GM23338 (cell line): ENCODE results near the gene OSGIN1. TPM values are rescaled to one million over a fixed set of nuclear protein-coding genes. Genes with fewer than 3 reads are reported as not detected.

ENCODE experiments used
- ATAC-seq: fragments of 200-7000 bp; cut with Tn5 transposase; 3 replicates; pipeline ENCODE4 v1.9.1; 2020
- DNase-seq: peaks from one replicate; pipeline ENCODE4 v3.0.0-alpha.2; 2015; ENCODE audit warnings: low spot score
- H2AFZ ChIP-seq: fragments of 200-600 bp; sonication (generic); 2 replicates; pipeline ENCODE4 v1.8.0; 2016; ENCODE audit warnings: antibody characterized with exemption, mild to moderate bottlenecking, moderate library complexity
- H3F3A ChIP-seq: fragments of 200-600 bp; sonication (generic); replicated peaks from 2 replicates; pipeline ENCODE4 v1.8.0; 2017; ENCODE audit warnings: antibody characterized with exemption, mixed run types, low read depth
- H3K27ac ChIP-seq: fragments of 200-600 bp; sonication (generic); 2 replicates; pipeline ENCODE4 v1.6.1; 2016; ENCODE audit warnings: low read depth
- H3K27me3 ChIP-seq: fragments of 200-600 bp; sonication (generic); 2 replicates; pipeline ENCODE4 v1.8.0; 2016; ENCODE audit warnings: mild to moderate bottlenecking, mixed run types, moderate library complexity; ENCODE audit not compliant: insufficient read depth
- H3K36me3 ChIP-seq: fragments of 200-600 bp; sonication (generic); 2 replicates; pipeline ENCODE4 v1.8.0; 2016; ENCODE audit warnings: mild to moderate bottlenecking; ENCODE audit not compliant: insufficient read depth
- H3K4me1 ChIP-seq: fragments of 200-600 bp; sonication (generic); 2 replicates; pipeline ENCODE4 v1.8.0; 2016; ENCODE audit warnings: mild to moderate bottlenecking, moderate library complexity; ENCODE audit not compliant: insufficient read depth
- H3K4me2 ChIP-seq: fragments of 200-600 bp; sonication (generic); 2 replicates; pipeline ENCODE4 v1.7.1; 2017; ENCODE audit warnings: mixed run types
- H3K4me3 ChIP-seq: fragments of 200-600 bp; sonication (generic); 2 replicates; pipeline ENCODE4 v1.6.1; 2016; ENCODE audit warnings: mixed run types
- H3K79me2 ChIP-seq: fragments of 200-600 bp; sonication (generic); replicated peaks from 2 replicates; pipeline ENCODE4 v1.8.0; 2017; ENCODE audit warnings: mild to moderate bottlenecking; ENCODE audit not compliant: insufficient read depth
- H3K9me2 ChIP-seq: fragments of 200-600 bp; sonication (generic); 2 replicates; pipeline ENCODE4 v1.8.0; 2017; ENCODE audit not compliant: insufficient read depth
- H4K20me1 ChIP-seq: fragments of 200-600 bp; sonication (generic); replicated peaks from 2 replicates; pipeline ENCODE4 v1.8.0; 2017; ENCODE audit warnings: mild to moderate bottlenecking; ENCODE audit not compliant: insufficient read depth
- H3K27ac Mint-ChIP-seq: 2 replicates; pipeline ENCODE4 v1.8.0; 2020; ENCODE audit warnings: inconsistent platforms, mild to moderate bottlenecking, moderate library complexity, mixed read lengths
- H3K27me3 Mint-ChIP-seq: 3 replicates; pipeline ENCODE4 v1.8.0; 2022; ENCODE audit warnings: low read depth, mild to moderate bottlenecking, moderate library complexity, mixed read lengths, inconsistent platforms; ENCODE audit not compliant: insufficient read depth, poor library complexity
- H3K36me3 Mint-ChIP-seq: 3 replicates; pipeline ENCODE4 v1.8.0; 2021; ENCODE audit warnings: low read depth, mild to moderate bottlenecking, inconsistent platforms, moderate library complexity, mixed read lengths
- H3K4me1 Mint-ChIP-seq: 3 replicates; pipeline ENCODE4 v1.8.0; 2020; ENCODE audit warnings: mild to moderate bottlenecking, inconsistent platforms, mixed read lengths
- H3K4me3 Mint-ChIP-seq: 3 replicates; pipeline ENCODE4 v1.8.0; 2021; ENCODE audit warnings: moderate library complexity, mild to moderate bottlenecking, inconsistent platforms, mixed read lengths
- H3K9me3 Mint-ChIP-seq: 3 replicates; pipeline ENCODE4 v1.8.0; 2020; ENCODE audit warnings: moderate library complexity, mild to moderate bottlenecking, inconsistent platforms, mixed read lengths
- EZH2phosphoT487 ChIP-seq: fragments of 200-600 bp; sonication (generic); IDR thresholded peaks from one replicate; pipeline ENCODE4 v1.8.1; 2018; ENCODE audit warnings: antibody characterized with exemption; ENCODE audit not compliant: unreplicated experiment
- JUNB ChIP-seq: IDR thresholded peaks from one replicate; pipeline ENCODE4 v1.6.1; 2016; ENCODE audit warnings: antibody characterized with exemption; ENCODE audit not compliant: unreplicated experiment
- STAT1 ChIP-seq: IDR thresholded peaks from one replicate; pipeline ENCODE4 v1.6.1; 2016; ENCODE audit warnings: antibody characterized with exemption; ENCODE audit not compliant: unreplicated experiment
- ZNF114 ChIP-seq: fragments of 250-450 bp; sonication (Bioruptor Pico); IDR thresholded peaks from 2 replicates; pipeline ENCODE4 v1.5.0; 2020; ENCODE audit warnings: mild to moderate bottlenecking, moderate library complexity
- long read RNA-seq: library from polyadenylated mRNA; unstranded; transcript quantifications from one replicate; pipeline ENCODE4 v2.0.0, GENCODE V29; 2020; ENCODE audit not compliant: unreplicated experiment
- polyA plus RNA-seq: library from polyadenylated mRNA; unstranded; fragments of >200 nt; fragmentation: Nextera tagmentation; extraction: Ambion mirVana; gene quantifications from 2 replicates; pipeline ENCODE4 v1.2.1, GENCODE V29; 2016
- total RNA-seq: library from RNA; depleted of rRNA; stranded (reverse); fragments of >200 nt; shearing (Covaris generic); gene quantifications from 2 replicates; pipeline ENCODE4 v1.2.3, GENCODE V29; 2014; rRNA removed
- TF ChIP-seq, protein P1 (sequence below): IDR thresholded peaks from 2 replicates; pipeline ENCODE4 v1.6.1; 2016; ENCODE audit warnings: antibody characterized with exemption
- TF ChIP-seq, protein P2 (sequence below): IDR thresholded peaks from one replicate; pipeline ENCODE4 v1.6.1; 2018; ENCODE audit warnings: antibody characterized with exemption; ENCODE audit not compliant: unreplicated experiment
- TF ChIP-seq, protein P3 (sequence below), 2 experiments: fragments of 200-600 bp in 1 of 2; sonication (generic) in 1 of 2; conservative IDR thresholded peaks; 2 replicates each; pipeline versions ENCODE4 v1.5.1 to v1.6.1; 2016 to 2017; ENCODE audit warnings: antibody characterized with exemption in 2 of 2, low read depth in 2 of 2, mild to moderate bottlenecking in 2 of 2, moderate library complexity in 1 of 2

The OSGIN1 gene, protein sequence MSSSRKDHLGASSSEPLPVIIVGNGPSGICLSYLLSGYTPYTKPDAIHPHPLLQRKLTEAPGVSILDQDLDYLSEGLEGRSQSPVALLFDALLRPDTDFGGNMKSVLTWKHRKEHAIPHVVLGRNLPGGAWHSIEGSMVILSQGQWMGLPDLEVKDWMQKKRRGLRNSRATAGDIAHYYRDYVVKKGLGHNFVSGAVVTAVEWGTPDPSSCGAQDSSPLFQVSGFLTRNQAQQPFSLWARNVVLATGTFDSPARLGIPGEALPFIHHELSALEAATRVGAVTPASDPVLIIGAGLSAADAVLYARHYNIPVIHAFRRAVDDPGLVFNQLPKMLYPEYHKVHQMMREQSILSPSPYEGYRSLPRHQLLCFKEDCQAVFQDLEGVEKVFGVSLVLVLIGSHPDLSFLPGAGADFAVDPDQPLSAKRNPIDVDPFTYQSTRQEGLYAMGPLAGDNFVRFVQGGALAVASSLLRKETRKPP
- 0.89 and 1.6 TPM in 2 replicates for total RNA-seq
- polyA plus RNA-seq: 0.32 and 0.94 TPM in 2 replicates
- long read RNA-seq, partial matches to known transcripts: 0 of 6 reads
- long read RNA-seq, other reads (novel, unspliced or antisense): 6 of 6 reads

DNA sequence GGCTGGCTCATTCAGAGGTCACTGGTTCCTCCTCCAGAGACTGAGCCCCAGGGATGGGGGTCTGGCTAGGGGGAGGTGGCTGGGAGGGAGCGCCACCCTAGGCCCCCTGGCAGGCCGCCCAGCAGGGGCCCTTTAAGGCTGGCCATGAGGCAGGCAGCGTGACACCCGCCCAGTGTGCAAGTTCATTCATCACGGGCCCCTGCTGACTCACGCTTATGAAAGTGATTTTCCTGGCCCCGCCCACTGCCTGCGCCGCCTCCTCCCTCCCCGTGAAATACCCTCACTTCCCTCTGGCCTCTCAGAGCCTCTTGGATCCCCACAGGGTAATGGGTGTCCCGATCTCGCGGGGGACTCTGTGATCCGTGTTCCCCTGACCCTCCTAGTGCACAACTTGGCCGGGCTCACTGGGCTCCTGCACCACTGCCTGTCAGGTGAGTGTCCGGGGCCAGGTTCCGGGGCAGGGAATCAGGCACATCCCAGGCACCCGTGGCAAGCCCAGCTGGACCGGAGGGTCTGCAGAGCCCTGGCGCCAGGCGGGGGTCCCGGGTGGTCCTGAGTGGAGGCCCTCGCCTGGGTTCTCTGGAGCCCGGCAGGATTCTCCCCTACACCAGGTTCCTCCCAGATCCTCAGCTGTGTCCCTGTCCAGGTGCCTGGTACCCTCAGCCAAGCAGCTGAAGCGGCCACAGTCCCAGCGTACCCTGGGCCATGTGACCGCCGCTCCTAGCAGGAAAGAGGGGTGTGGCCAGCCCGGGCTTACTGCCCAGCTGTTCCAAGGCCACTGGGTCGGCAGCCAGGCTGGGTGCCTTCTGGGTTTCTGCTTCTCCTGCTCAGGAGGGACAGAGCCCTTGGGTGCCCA lies at the start of gene OSGIN1:
TSS of gene OSGIN1 (plus strand) at position 301 of the 856 bp plus-strand sequence. CDS start 4,432 bp downstream, outside the sequence.
- Histone ChIP-seq H3K4me2 (no peak within 1 kb of the TSS), H2AFZ (no peak within 1 kb of the TSS), H3K9me2 (no peaks in the 10 kb centered on the region), H3F3A (peaks cover 13% of the 10 kb centered on the region; the same call in 1 of the 2 replicates), H3K4me3 (no peak within 1 kb of the TSS), H3K27ac (no peak within 1 kb of the TSS), H4K20me1 (no peaks in the 10 kb centered on the region), H3K4me1 (no peaks in the 10 kb centered on the region), H3K79me2 (no peaks in the 10 kb centered on the region), H3K36me3 (no peaks in the 10 kb centered on the region), H3K27me3 (no peaks in the 10 kb centered on the region)
- TF ChIP-seq, protein P1, sequence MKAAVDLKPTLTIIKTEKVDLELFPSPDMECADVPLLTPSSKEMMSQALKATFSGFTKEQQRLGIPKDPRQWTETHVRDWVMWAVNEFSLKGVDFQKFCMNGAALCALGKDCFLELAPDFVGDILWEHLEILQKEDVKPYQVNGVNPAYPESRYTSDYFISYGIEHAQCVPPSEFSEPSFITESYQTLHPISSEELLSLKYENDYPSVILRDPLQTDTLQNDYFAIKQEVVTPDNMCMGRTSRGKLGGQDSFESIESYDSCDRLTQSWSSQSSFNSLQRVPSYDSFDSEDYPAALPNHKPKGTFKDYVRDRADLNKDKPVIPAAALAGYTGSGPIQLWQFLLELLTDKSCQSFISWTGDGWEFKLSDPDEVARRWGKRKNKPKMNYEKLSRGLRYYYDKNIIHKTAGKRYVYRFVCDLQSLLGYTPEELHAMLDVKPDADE: no peak
- no peak for TF ChIP-seq JUNB
- TF ChIP-seq EZH2phosphoT487: no peak
- TF ChIP-seq STAT1: no peak
- TF ChIP-seq, protein P2, sequence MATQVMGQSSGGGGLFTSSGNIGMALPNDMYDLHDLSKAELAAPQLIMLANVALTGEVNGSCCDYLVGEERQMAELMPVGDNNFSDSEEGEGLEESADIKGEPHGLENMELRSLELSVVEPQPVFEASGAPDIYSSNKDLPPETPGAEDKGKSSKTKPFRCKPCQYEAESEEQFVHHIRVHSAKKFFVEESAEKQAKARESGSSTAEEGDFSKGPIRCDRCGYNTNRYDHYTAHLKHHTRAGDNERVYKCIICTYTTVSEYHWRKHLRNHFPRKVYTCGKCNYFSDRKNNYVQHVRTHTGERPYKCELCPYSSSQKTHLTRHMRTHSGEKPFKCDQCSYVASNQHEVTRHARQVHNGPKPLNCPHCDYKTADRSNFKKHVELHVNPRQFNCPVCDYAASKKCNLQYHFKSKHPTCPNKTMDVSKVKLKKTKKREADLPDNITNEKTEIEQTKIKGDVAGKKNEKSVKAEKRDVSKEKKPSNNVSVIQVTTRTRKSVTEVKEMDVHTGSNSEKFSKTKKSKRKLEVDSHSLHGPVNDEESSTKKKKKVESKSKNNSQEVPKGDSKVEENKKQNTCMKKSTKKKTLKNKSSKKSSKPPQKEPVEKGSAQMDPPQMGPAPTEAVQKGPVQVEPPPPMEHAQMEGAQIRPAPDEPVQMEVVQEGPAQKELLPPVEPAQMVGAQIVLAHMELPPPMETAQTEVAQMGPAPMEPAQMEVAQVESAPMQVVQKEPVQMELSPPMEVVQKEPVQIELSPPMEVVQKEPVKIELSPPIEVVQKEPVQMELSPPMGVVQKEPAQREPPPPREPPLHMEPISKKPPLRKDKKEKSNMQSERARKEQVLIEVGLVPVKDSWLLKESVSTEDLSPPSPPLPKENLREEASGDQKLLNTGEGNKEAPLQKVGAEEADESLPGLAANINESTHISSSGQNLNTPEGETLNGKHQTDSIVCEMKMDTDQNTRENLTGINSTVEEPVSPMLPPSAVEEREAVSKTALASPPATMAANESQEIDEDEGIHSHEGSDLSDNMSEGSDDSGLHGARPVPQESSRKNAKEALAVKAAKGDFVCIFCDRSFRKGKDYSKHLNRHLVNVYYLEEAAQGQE: no peak
- TF ChIP-seq, protein P3, sequence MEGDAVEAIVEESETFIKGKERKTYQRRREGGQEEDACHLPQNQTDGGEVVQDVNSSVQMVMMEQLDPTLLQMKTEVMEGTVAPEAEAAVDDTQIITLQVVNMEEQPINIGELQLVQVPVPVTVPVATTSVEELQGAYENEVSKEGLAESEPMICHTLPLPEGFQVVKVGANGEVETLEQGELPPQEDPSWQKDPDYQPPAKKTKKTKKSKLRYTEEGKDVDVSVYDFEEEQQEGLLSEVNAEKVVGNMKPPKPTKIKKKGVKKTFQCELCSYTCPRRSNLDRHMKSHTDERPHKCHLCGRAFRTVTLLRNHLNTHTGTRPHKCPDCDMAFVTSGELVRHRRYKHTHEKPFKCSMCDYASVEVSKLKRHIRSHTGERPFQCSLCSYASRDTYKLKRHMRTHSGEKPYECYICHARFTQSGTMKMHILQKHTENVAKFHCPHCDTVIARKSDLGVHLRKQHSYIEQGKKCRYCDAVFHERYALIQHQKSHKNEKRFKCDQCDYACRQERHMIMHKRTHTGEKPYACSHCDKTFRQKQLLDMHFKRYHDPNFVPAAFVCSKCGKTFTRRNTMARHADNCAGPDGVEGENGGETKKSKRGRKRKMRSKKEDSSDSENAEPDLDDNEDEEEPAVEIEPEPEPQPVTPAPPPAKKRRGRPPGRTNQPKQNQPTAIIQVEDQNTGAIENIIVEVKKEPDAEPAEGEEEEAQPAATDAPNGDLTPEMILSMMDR (conservative IDR thresholded peaks at IDR 0.05; ENCODE audit: low read depth in 2 of 2): no peak
- no peak for TF ChIP-seq ZNF114
- Mint-ChIP-seq H3K27ac (no peak within 1 kb of the TSS), H3K9me3 (peaks cover 17% of the 10 kb centered on the region), H3K36me3 (peaks cover 9% of the 10 kb centered on the region; the same call in 2 of the 3 replicates), H3K4me3 (no peak within 1 kb of the TSS), H3K4me1 (peaks cover 9% of the 10 kb centered on the region), H3K27me3 (peaks cover 11% of the 10 kb centered on the region)
- ATAC-seq (peak; percentile 62), DNase-seq (peak; percentile 54)
